HepG2 (cell line): ENCODE data around the gene MYRFL. TPM values are rescaled to one million over a fixed set of nuclear protein-coding genes. Genes with fewer than 3 reads are reported as not detected.

Source experiments
- ATAC-seq: fragments of 200-7000 bp; cut with Tn5 transposase; 3 replicates; pipeline ENCODE4 v1.9.1; 2020; ENCODE audit warnings: mild to moderate bottlenecking, moderate library complexity
- BruUV-seq: library from RNA; stranded (reverse); fragments of 400-500 nt; replicated peaks from 2 replicates; lab custom pipeline; 2021; lab: Mats Ljungman, UMichigan
- CTCF ChIA-PET: fragments of 300-600 bp; formaldehyde crosslinking; extraction: SDS; loops from one replicate; lab custom pipeline; 2021; ENCODE audit warnings: low total read pairs, inconsistent platforms, low intra/inter-chr PET ratio; lab: Yijun Ruan, JAX
- POLR2A ChIA-PET: fragments of 350-600 bp; sonication (Branson Sonifier 250); formaldehyde crosslinking; loops from one replicate; lab custom pipeline; 2020; ENCODE audit warnings: antibody characterized with exemption, inconsistent platforms; lab: Yijun Ruan, JAX
- DNase-seq: peaks from one replicate; pipeline ENCODE4 v3.0.0-alpha.2; 2015; ENCODE audit warnings: low spot score
- FAIRE-seq: peaks from 3 replicates; lab custom pipeline; 2011; peaks lifted over from hg19 to GRCh38; lab: Jason Lieb, UNC
- H2AFZ ChIP-seq: one replicate; pipeline ENCODE4 v1.6.1; 2011; ENCODE audit warnings: low read length, inconsistent platforms
- H3K27ac ChIP-seq: fragments of 300-600 bp; 3 replicates; pipeline ENCODE4 v1.8.0; 2011; ENCODE audit warnings: mixed run types, mild to moderate bottlenecking, mixed read lengths, low read length, inconsistent platforms; ENCODE audit not compliant: insufficient read depth; ENCODE audit errors: extremely low read length
- H3K27me3 ChIP-seq, 2 experiments: fragments of 200-600 bp in 1 of 2; 2 replicates in 1 of 2; 3 replicates in 1 of 2; pipeline versions ENCODE4 v1.6.0 to v1.8.0; 2011; ENCODE audit warnings: low read length in 2 of 2, mild to moderate bottlenecking in 2 of 2, moderate library complexity in 2 of 2, inconsistent platforms in 1 of 2; ENCODE audit not compliant: insufficient read depth in 2 of 2, control insufficient read depth in 1 of 2
- H3K36me3 ChIP-seq, 2 experiments: fragments of 200-600 bp in 1 of 2; replicated peaks in 1 of 2; 2 replicates in 1 of 2; 3 replicates in 1 of 2; pipeline versions ENCODE4 v1.5.1 to v1.8.0; 2011; ENCODE audit warnings: low read length in 2 of 2, inconsistent platforms in 1 of 2; ENCODE audit not compliant: insufficient read depth in 2 of 2, control insufficient read depth in 1 of 2
- H3K4me1 ChIP-seq: 2 replicates; pipeline ENCODE4 v1.5.1; 2012; ENCODE audit warnings: low read length, inconsistent platforms; ENCODE audit not compliant: insufficient read depth
- H3K4me2 ChIP-seq: 2 replicates; pipeline ENCODE4 v1.6.0; 2011; ENCODE audit warnings: low read depth, low read length, inconsistent platforms
- H3K4me3 ChIP-seq, 3 experiments: fragments of 200-600 bp in 1 of 3; sonication (generic), shearing (Covaris generic) in 1 of 3; replicated peaks in 1 of 3; 2 replicates each; pipeline ENCODE4 v1.5.1; 2011 to 2016; ENCODE audit warnings: low read length in 3 of 3, inconsistent platforms in 2 of 3, low read depth in 2 of 3, mild to moderate bottlenecking in 2 of 3, control low read depth in 1 of 3, mixed read lengths in 1 of 3; ENCODE audit not compliant: insufficient read depth in 1 of 3
- H3K79me2 ChIP-seq: one replicate; pipeline ENCODE4 v1.6.1; 2011; ENCODE audit warnings: low read length, inconsistent platforms; ENCODE audit not compliant: insufficient read depth
- H3K9ac ChIP-seq: 2 replicates; pipeline ENCODE4 v1.6.0; 2011; ENCODE audit warnings: mild to moderate bottlenecking, low read depth, low read length, inconsistent platforms; ENCODE audit not compliant: insufficient read depth
- H3K9me3 ChIP-seq: 2 replicates; pipeline ENCODE4 v1.5.1; 2012; ENCODE audit warnings: mild to moderate bottlenecking, low read length
- H4K20me1 ChIP-seq: 2 replicates; pipeline ENCODE4 v1.6.0; 2011; ENCODE audit warnings: inconsistent platforms, mild to moderate bottlenecking, low read length, moderate library complexity; ENCODE audit not compliant: insufficient read depth
- CENPX ChIP-seq: sonication (generic); formaldehyde crosslinking; IDR thresholded peaks from 2 replicates; pipeline ENCODE4 v1.9.0; 2021; ENCODE audit warnings: mild to moderate bottlenecking, missing genetic modification reagents, moderate library complexity
- HNF4A ChIP-seq: sonication (generic); formaldehyde crosslinking; IDR thresholded peaks from 2 replicates; pipeline ENCODE4 v1.4.0; 2020; ENCODE audit warnings: missing genetic modification reagents
- TBX3 ChIP-seq: fragments of 450-650 bp; IDR thresholded peaks from 2 replicates; pipeline ENCODE4 v1.6.1; 2017; ENCODE audit warnings: antibody characterized with exemption, mild to moderate bottlenecking, inconsistent platforms, borderline replicate concordance
- ZBTB34 ChIP-seq: sonication (generic); formaldehyde crosslinking; IDR thresholded peaks from 2 replicates; pipeline ENCODE4 v1.8.0; 2022; ENCODE audit warnings: mild to moderate bottlenecking, missing genetic modification reagents
- ZNF256 ChIP-seq: sonication (generic); formaldehyde crosslinking; conservative IDR thresholded peaks from 2 replicates; pipeline ENCODE4 v1.4.0; 2020; ENCODE audit warnings: missing genetic modification reagents
- WGBS: methylation state at CpG from one replicate; pipeline ENCODE4 v1.1.6; 2017; ENCODE audit warnings: low lambda C conversion rate; 5-methylcytosine and 5-hydroxymethylcytosine counted together
- in situ Hi-C: cut with HindIII; loops from 2 replicates; pipeline ENCODE4 v1.10.0; 2017; ENCODE audit warnings: low pct_unique_long_range_greater_than_20kb; ENCODE audit not compliant: extremely low pct_ligation_motif_present
- intact Hi-C: fragments of 100-400 bp; cut with micrococcal nuclease; formaldehyde crosslinking; loops from one replicate; pipeline ENCODE4 v1.10.0; 2022; ENCODE audit not compliant: unreplicated experiment
- polyA plus RNA-seq, 8 experiments: library from polyadenylated mRNA; depleted of rRNA in 3 of 8; stranded (reverse) in 7 of 8; unstranded in 1 of 8; fragments of >200 nt; fragmentation: Illumina TruSeq in 4 of 8; extraction: Trizol in 4 of 8; gene quantifications; 2 replicates each; pipeline versions ENCODE4 v1.2.1 to v1.2.3, GENCODE V29; 2011 to 2016; ENCODE audit warnings: low read depth in 4 of 8, missing spikeins in 1 of 8, mixed read lengths in 1 of 8; ENCODE audit not compliant: insufficient read depth in 1 of 8
- total RNA-seq, 5 experiments: library from RNA; depleted of rRNA; stranded (reverse); fragments of >200 nt; fragmentation: Illumina TruSeq; extraction: Trizol; gene quantifications; 2 replicates each; pipeline ENCODE4 v1.2.3, GENCODE V29; 2016; ENCODE audit warnings: low read depth in 1 of 5
- TF ChIP-seq, protein P1 (sequence below): sonication (generic); formaldehyde crosslinking; IDR thresholded peaks from 2 replicates; pipeline ENCODE4 v1.4.0; 2020; ENCODE audit warnings: mild to moderate bottlenecking, missing genetic modification reagents

The MYRFL gene
- total and polyA plus RNA-seq, 2 of the 13 experiments (the other 11 are each of a cell fraction or from before 2014, with no cell fraction given) = 0.09 to 0.11 TPM

DNA sequence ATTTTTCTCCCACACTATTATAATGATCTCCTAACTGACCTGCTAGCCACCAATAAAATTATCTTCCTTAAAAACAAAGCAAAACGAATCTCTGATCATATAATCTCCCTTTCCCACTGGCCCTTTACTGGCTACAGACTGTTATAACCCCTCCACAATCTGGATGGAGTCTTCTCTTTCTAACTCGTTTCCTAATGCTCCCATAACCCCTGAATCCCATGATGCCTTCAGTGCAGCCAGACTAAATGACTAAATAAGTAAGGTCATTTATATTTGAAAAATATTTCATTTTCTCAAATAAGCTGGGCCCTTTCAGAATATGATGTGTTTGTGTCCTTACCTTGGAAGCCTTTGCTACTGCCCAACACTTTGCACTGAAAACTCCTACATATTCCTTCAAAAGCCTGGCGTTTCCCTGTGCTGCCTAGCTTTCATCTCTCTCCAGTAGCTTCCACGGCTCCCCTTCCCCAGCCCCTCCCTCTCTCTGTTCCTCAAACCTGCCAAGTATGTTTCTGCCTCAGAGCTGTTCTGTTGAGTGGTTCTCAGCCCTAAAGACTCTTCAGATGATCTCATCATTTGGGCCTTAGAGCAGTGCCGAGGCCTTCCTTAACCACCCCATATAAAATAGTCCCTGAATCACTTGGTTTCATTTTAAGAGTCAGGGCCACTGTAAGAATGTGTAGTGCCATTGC lies 91.7 kb downstream of the MYRFL start (continued):
- TF ChIP-seq, protein P1, sequence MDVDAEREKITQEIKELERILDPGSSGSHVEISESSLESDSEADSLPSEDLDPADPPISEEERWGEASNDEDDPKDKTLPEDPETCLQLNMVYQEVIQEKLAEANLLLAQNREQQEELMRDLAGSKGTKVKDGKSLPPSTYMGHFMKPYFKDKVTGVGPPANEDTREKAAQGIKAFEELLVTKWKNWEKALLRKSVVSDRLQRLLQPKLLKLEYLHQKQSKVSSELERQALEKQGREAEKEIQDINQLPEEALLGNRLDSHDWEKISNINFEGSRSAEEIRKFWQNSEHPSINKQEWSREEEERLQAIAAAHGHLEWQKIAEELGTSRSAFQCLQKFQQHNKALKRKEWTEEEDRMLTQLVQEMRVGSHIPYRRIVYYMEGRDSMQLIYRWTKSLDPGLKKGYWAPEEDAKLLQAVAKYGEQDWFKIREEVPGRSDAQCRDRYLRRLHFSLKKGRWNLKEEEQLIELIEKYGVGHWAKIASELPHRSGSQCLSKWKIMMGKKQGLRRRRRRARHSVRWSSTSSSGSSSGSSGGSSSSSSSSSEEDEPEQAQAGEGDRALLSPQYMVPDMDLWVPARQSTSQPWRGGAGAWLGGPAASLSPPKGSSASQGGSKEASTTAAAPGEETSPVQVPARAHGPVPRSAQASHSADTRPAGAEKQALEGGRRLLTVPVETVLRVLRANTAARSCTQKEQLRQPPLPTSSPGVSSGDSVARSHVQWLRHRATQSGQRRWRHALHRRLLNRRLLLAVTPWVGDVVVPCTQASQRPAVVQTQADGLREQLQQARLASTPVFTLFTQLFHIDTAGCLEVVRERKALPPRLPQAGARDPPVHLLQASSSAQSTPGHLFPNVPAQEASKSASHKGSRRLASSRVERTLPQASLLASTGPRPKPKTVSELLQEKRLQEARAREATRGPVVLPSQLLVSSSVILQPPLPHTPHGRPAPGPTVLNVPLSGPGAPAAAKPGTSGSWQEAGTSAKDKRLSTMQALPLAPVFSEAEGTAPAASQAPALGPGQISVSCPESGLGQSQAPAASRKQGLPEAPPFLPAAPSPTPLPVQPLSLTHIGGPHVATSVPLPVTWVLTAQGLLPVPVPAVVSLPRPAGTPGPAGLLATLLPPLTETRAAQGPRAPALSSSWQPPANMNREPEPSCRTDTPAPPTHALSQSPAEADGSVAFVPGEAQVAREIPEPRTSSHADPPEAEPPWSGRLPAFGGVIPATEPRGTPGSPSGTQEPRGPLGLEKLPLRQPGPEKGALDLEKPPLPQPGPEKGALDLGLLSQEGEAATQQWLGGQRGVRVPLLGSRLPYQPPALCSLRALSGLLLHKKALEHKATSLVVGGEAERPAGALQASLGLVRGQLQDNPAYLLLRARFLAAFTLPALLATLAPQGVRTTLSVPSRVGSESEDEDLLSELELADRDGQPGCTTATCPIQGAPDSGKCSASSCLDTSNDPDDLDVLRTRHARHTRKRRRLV (CRISPR knock-in tag) = no peak

DNA sequence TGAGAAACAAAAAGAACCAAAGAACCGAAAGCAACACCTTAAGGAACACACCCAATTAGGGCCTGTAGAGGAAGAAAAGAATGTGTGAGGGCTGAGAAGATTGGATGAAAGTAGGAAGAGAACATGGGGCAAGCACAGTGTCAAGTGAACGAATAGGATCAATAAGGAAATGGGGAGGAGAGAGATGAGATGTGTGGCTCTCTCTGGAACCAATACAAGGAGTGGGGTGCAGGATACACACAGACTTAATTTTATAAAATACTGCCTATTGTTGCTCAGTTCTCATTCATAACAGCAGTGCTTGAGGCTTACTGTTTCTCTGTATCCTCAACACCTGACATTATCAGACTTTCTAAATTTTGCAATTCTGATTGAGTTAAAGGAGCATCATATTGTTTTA lies 93.3 kb downstream of the MYRFL start:
- 0% methylated on average over 2 of the region's 2 CpGs for WGBS
- Histone ChIP-seq H2AFZ (no peak overlapping the region), H3K27ac (no peak overlapping the region), H3K27me3 (0 out of 5 replicates have a peak, but pooled peaks cover 0 to 3% of the 10 kb centered on the region in 2 experiments), H3K4me1 (no peaks in the 10 kb centered on the region), H4K20me1 (no peaks in the 10 kb centered on the region), H3K9me3 (no peaks in the 10 kb centered on the region), H3K4me3 (no peak overlapping the region), H3K79me2 (no peaks in the 10 kb centered on the region), H3K4me2 (no peak overlapping the region), H3K36me3 (no peaks in the 10 kb centered on the region), H3K9ac (no peak overlapping the region)
- DNase-seq = no peak
- BruUV-seq = no TSS peak
- POLR2A ChIA-PET = no interaction called here
- no peak for TF ChIP-seq ZNF256 (CRISPR knock-in tag)
- TF ChIP-seq ZBTB34 (CRISPR knock-in tag) = no peak
- no peak for TF ChIP-seq HNF4A (CRISPR knock-in tag)
- TF ChIP-seq TBX3 = no peak
- TF ChIP-seq CENPX = no peak
- intact Hi-C loops = no loop called here
- in situ Hi-C loops = no loop called here
- CTCF ChIA-PET = no interaction called here
- FAIRE-seq = no peak
- no peak for ATAC-seq
